PFSK-1 (cell line): Measurements from ENCODE around the gene SLC15A1.

Source experiments
- FOXP2 ChIP-seq: optimal IDR thresholded peaks from 2 replicates; pipeline ENCODE3; 2011; ENCODE audit warnings: borderline replicate concordance, control low read depth, inconsistent platforms; ENCODE audit not compliant: insufficient read depth; ENCODE audit errors: extremely low read length, extremely low read depth
- POLR2AphosphoS5 ChIP-seq: IDR thresholded peaks from 2 replicates; pipeline ENCODE4 v1.6.1; 2012; ENCODE audit warnings: low read depth, mild to moderate bottlenecking, control low read depth, low read length, moderate library complexity
- SIN3A ChIP-seq: IDR thresholded peaks from 2 replicates; pipeline ENCODE4 v1.6.1; 2012; ENCODE audit warnings: mild to moderate bottlenecking, low read length, moderate library complexity, borderline replicate concordance; ENCODE audit not compliant: insufficient read depth
- TAF1 ChIP-seq: IDR thresholded peaks from 2 replicates; pipeline ENCODE4 v1.6.1; 2012; ENCODE audit warnings: low read length, control low read depth, borderline replicate concordance; ENCODE audit not compliant: insufficient read depth
- TF ChIP-seq, protein P1 (sequence below), 2 experiments: IDR thresholded peaks; 2 replicates each; pipeline versions ENCODE4 v1.6.1 to v1.8.0; 2011 to 2012; ENCODE audit warnings: low read depth in 2 of 2, low read length in 2 of 2, control low read depth in 1 of 2, inconsistent platforms in 1 of 2, mild to moderate bottlenecking in 1 of 2, moderate library complexity in 1 of 2; ENCODE audit not compliant: insufficient read depth in 1 of 2

SLC15A1 gene

DNA sequence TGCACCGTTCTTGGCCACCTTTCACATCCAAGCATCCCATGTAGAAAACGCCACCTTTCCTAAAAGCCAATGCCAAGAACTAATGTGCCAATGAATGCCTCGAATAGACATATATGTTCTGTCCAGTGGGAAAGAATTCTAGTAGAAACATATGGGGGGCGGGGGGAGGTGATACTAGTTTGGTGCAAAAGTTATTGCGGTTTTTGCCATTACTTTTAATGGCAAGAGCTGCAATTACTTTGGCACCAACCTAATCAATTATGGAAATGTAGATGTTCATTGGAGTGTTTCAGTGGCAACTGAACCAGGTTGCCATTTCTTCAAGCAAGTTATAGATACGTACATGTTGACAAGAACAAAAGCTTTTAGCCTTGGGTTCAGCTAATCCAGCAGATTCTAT is 34.6 kb downstream of the SLC15A1 start:
- TF ChIP-seq, protein P1, sequence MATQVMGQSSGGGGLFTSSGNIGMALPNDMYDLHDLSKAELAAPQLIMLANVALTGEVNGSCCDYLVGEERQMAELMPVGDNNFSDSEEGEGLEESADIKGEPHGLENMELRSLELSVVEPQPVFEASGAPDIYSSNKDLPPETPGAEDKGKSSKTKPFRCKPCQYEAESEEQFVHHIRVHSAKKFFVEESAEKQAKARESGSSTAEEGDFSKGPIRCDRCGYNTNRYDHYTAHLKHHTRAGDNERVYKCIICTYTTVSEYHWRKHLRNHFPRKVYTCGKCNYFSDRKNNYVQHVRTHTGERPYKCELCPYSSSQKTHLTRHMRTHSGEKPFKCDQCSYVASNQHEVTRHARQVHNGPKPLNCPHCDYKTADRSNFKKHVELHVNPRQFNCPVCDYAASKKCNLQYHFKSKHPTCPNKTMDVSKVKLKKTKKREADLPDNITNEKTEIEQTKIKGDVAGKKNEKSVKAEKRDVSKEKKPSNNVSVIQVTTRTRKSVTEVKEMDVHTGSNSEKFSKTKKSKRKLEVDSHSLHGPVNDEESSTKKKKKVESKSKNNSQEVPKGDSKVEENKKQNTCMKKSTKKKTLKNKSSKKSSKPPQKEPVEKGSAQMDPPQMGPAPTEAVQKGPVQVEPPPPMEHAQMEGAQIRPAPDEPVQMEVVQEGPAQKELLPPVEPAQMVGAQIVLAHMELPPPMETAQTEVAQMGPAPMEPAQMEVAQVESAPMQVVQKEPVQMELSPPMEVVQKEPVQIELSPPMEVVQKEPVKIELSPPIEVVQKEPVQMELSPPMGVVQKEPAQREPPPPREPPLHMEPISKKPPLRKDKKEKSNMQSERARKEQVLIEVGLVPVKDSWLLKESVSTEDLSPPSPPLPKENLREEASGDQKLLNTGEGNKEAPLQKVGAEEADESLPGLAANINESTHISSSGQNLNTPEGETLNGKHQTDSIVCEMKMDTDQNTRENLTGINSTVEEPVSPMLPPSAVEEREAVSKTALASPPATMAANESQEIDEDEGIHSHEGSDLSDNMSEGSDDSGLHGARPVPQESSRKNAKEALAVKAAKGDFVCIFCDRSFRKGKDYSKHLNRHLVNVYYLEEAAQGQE (IDR thresholded peaks at IDR 0.05; ENCODE audit: insufficient read depth in 1 of 2, low read depth in 2 of 2, low read length in 2 of 2), result no peak
- TF ChIP-seq FOXP2 (no peak), SIN3A (no peak), TAF1 (no peak)

DNA sequence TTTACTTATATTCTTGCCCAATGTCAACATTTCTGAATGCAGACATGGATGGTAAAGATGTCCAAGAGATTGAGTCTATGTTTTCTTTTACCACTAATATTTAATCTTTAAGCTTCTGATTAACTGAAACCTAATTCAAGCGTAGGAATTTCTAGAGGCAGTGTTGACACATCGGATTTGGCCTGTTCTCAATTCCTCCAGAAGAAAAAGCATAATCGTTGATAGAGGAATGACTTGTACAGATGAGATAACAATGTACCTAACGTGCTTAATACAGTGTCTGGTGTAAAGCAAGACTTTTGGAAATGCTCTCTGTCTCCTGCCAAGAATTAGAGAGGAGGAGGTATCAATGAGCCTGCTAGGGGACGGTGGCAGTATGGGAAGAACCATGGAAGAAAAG is 35.2 kb downstream of the SLC15A1 start:
- TF ChIP-seq FOXP2 (no peak), TAF1 (no peak), POLR2AphosphoS5 (no peak), SIN3A (no peak)
- TF ChIP-seq, protein P1 (IDR thresholded peaks at IDR 0.05; ENCODE audit: insufficient read depth in 1 of 2, low read depth in 2 of 2, low read length in 2 of 2), result no peak

DNA sequence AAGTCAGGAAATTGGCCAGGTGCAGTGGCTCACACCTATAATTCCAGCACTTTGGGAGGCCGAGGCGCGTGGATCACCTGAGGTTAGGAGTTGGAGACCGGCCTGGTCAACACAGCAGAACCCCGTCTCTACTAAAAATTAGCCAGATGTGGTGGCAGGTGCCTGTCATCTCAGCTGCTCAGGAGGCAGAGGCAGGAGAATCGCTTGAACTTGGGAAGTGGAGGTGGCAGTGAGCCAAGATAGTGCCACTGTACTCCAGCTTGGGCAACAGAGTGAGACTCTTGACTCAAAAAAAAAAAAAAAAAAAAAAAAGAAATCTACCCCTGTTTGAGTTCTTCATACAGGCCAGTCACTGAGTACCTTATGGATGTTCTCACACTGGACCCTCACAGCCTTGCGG is 42.0 kb downstream of the SLC15A1 start:
- TF ChIP-seq POLR2AphosphoS5, result no peak
- TF ChIP-seq SIN3A, result no peak
- TF ChIP-seq, protein P1 (IDR thresholded peaks at IDR 0.05; ENCODE audit: insufficient read depth in 1 of 2, low read depth in 2 of 2, low read length in 2 of 2), result no peak
- no peak for TF ChIP-seq TAF1
- no peak for TF ChIP-seq FOXP2

DNA sequence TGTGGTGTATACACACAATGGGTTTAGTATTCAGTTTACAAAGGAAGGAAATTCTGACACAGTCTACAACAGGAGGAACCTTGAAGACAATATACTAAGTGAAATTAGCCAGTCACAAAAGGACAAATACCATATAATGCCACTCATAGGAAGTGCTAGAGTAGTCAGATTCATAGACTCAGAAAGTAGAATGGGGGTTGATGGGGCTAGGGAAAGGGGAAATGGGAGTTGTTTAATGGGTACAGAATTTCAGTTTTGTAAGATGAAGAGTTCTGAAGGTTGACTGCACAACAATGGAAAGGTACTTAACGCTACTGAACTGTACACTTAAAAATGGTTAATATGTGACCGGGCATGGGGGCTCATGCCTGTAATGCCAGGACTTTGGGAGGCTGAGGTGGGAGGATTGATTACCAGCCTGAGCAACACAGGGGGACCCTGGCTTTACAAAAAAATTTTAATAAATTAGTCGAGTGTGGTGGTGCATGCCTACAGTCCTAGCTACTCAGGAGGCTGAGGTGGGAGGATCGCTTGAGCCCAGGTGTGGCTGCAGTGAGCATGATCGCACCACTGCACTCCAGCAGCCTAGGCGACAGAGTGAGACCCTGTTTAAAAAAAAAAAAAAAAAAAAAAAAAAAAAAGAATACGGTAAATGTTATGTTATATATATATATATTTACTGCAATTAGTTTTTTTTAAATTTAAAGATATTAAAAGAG is 45.0 kb downstream of the SLC15A1 start:
- TF ChIP-seq POLR2AphosphoS5, result no peak
- no peak for TF ChIP-seq FOXP2
- TF ChIP-seq TAF1, result no peak
- TF ChIP-seq, protein P1 (IDR thresholded peaks at IDR 0.05; ENCODE audit: insufficient read depth in 1 of 2, low read depth in 2 of 2, low read length in 2 of 2), result no peak
- TF ChIP-seq SIN3A, result no peak

DNA sequence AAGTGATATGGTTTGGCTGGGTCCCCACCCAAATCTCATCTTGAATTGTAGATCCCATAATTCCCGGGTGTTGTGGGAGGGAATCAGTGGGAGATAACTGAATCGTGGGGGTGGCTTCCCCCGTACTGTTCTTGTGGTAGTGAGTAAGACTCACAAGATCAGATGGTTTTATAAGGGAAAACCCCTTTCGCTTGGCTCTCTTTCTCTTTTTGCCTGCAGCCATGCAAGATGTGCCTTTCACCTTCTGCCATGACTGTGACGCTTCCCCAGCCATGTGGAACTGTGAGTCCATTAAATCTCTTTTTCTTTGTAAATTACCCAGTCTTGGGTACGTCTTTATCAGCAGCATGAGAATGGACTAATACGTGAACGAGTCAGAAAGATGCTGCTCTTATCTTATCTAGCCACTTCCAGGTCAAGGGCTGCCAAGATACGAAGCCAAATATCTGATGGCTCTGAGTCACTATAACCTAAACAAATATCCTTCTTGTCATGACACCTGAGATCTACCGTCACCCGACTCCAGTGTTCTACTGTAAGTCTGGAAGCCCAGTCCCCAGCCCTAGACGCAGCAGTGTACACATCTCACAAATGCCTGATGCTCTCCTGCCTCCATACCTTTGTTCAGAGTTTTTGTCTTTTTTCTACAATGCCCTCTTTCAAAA is 45.9 kb downstream of the SLC15A1 start:
- TF ChIP-seq SIN3A (no peak), TAF1 (no peak), FOXP2 (no peak), POLR2AphosphoS5 (no peak)
- TF ChIP-seq, protein P1 (IDR thresholded peaks at IDR 0.05; ENCODE audit: insufficient read depth in 1 of 2, low read depth in 2 of 2, low read length in 2 of 2), result no peak
